ENCODE results near the gene DNAH6. TPM values are rescaled to one million over a fixed set of nuclear protein-coding genes. Genes with fewer than 3 reads are reported as not detected.
A peak's percentile ranks its signal among the peaks of the same experiment; 100 is the strongest.

Gene DNAH6
- polyA plus RNA-seq, 1 donor (not counting 4 experiments of a cell fraction or from before 2014, with no cell fraction given): 0.05 TPM

GRCh38 chr2:84494070-84494469, 22.2 kb upstream of the DNAH6 start:
- H3K9me3 ChIP-seq (ENCODE audit: control insufficient read depth, low read depth, low read length): no peaks in the 10 kb centered on the region
- dilution Hi-C loops (cut with MboI; ENCODE audit: extremely low pct_ligation_motif_present, low sequenced_read_pairs): no loop called here
- H3K4me2 ChIP-seq (ENCODE audit: control insufficient read depth, extremely low read depth, insufficient read depth, low read depth, low read length): no peak overlapping the region
- FAIRE-seq (no peak), DNase-seq (ENCODE audit: low read depth, low spot score) (no peak)
- H4K20me1 ChIP-seq (ENCODE audit: control insufficient read depth, extremely low read depth, insufficient read depth, low read length): no peaks in the 10 kb centered on the region
- H3K27ac ChIP-seq (ENCODE audit: control insufficient read depth, insufficient read depth, low read length): no peak overlapping the region
- no peak overlapping the region for H2AFZ ChIP-seq (ENCODE audit: control insufficient read depth, low read length)
- H3K36me3 ChIP-seq (ENCODE audit: control insufficient read depth in 2 of 2, extremely low read depth in 1 of 2, insufficient read depth in 2 of 2, low read length in 2 of 2): no peaks in the 10 kb centered on the region
- H3K4me3 ChIP-seq (ENCODE audit: control insufficient read depth in 2 of 3, extremely low read depth in 1 of 3, insufficient read depth in 2 of 3, low read depth in 1 of 3, low read length in 3 of 3): no peak overlapping the region
- TF ChIP-seq CTCF (optimal IDR thresholded peaks at IDR 0.05 in 1 of 3, IDR thresholded peaks at IDR 0.05 in 1 of 3, conservative IDR thresholded peaks at IDR 0.05 in 1 of 3; ENCODE audit: extremely low read depth in 1 of 3, insufficient read depth in 2 of 3, low read length in 3 of 3) (no peak), EZH2 (IDR thresholded peaks at IDR 0.05; ENCODE audit: low read length) (no peak)
- H3K4me1 ChIP-seq (ENCODE audit: control insufficient read depth, extremely low read depth, insufficient read depth, low read length): peaks cover 6% of the 10 kb centered on the region
- no peaks in the 10 kb centered on the region for H3K9me1 ChIP-seq (ENCODE audit: control insufficient read depth, extremely low read depth, insufficient read depth, low read length)
- H3K79me2 ChIP-seq (ENCODE audit: control insufficient read depth, insufficient read depth, low read length): no peaks in the 10 kb centered on the region
- H3K27me3 ChIP-seq (ENCODE audit: control insufficient read depth, extremely low read depth, insufficient read depth, low read length): no peaks in the 10 kb centered on the region
- no peak overlapping the region for H3K9ac ChIP-seq (ENCODE audit: control insufficient read depth, extremely low read depth, insufficient read depth, low read length)

GRCh38 chr2:84495539-84496146, 20.7 kb upstream of the DNAH6 start:
- Histone ChIP-seq H2AFZ (ENCODE audit: control insufficient read depth, low read length) (no peak overlapping the region), H3K9me1 (ENCODE audit: control insufficient read depth, extremely low read depth, insufficient read depth, low read length) (no peaks in the 10 kb centered on the region), H3K4me2 (ENCODE audit: control insufficient read depth, extremely low read depth, insufficient read depth, low read depth, low read length) (no peak overlapping the region), H3K79me2 (ENCODE audit: control insufficient read depth, insufficient read depth, low read length) (no peaks in the 10 kb centered on the region), H3K9ac (ENCODE audit: control insufficient read depth, extremely low read depth, insufficient read depth, low read length) (no peak overlapping the region), H3K27ac (ENCODE audit: control insufficient read depth, insufficient read depth, low read length) (no peak overlapping the region), H3K9me3 (ENCODE audit: control insufficient read depth, low read depth, low read length) (no peaks in the 10 kb centered on the region), H3K36me3 (ENCODE audit: control insufficient read depth in 2 of 2, extremely low read depth in 1 of 2, insufficient read depth in 2 of 2, low read length in 2 of 2) (no peaks in the 10 kb centered on the region), H4K20me1 (ENCODE audit: control insufficient read depth, extremely low read depth, insufficient read depth, low read length) (no peaks in the 10 kb centered on the region), H3K4me1 (ENCODE audit: control insufficient read depth, extremely low read depth, insufficient read depth, low read length) (peaks cover 6% of the 10 kb centered on the region), H3K4me3 (ENCODE audit: control insufficient read depth in 2 of 3, extremely low read depth in 1 of 3, insufficient read depth in 2 of 3, low read depth in 1 of 3, low read length in 3 of 3) (no peak overlapping the region), H3K27me3 (ENCODE audit: control insufficient read depth, extremely low read depth, insufficient read depth, low read length) (no peaks in the 10 kb centered on the region)
- TF ChIP-seq CTCF (optimal IDR thresholded peaks at IDR 0.05 in 1 of 3, IDR thresholded peaks at IDR 0.05 in 1 of 3, conservative IDR thresholded peaks at IDR 0.05 in 1 of 3; ENCODE audit: extremely low read depth in 1 of 3, insufficient read depth in 2 of 3, low read length in 3 of 3) (peak; percentile 30 to 55 (median 52)), EZH2 (IDR thresholded peaks at IDR 0.05; ENCODE audit: low read length) (no peak)
- dilution Hi-C loops (cut with MboI; ENCODE audit: extremely low pct_ligation_motif_present, low sequenced_read_pairs): no loop called here
- DNase-seq (ENCODE audit: low read depth, low spot score) (no peak), FAIRE-seq (peak; percentile 68)
